ENCODE data around the gene VAMP1. TPM values are rescaled to one million over a fixed set of nuclear protein-coding genes. Genes with fewer than 3 reads are reported as not detected.
A peak's percentile ranks its signal among the peaks of the same experiment; 100 is the strongest.

The VAMP1 gene
- total and polyA plus RNA-seq, 10 of the 15 experiments (the other 5 are each of a cell fraction or from before 2014, with no cell fraction given) = 4.8 to 123 (median 27.5) TPM

DNA sequence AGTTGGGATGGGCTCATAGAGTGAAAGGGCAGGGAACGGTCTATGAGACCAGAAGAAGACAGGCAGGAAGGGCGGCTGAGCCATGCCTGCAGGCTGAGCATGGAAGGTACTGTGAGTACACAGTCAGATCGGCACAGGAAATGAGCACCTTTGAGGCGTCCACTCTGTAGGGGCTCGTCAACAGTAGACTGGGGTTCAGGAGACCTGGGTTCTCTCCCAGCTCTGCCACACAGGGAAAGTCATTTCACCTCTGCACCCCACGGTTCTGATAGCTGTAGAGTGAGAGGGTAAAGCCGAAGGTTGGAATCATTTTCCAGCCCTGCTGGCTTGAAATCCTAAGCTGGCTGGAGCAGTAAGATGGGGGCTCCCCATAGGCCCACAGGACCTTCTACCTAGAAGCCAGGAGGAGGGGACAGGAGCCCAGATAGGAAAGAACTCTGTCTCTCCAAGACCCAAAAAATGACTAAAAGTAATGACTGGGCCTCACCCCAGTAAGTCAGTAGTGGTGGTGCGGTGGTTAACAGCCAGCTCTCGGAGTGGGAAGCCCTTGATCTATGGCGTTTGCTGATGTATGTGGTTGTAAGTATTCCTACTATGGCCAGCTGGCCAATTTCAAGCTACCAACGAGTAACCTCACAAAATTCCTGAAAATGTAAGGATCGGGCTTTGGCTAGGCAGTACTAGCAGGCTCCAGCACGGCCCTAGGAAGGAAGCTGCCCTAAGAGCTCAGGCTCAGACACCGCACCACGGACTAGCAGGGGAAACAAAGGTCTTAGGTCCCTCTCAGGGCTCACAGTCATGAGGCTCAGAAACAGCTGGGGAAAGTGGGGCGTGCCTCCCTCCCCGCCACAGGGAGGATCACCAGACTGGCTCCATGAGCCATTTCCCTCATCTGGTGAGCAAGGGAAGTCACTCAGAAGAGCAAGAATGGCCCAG is 36.0 kb downstream of the VAMP1 start:
- ATAC-seq (peak; percentile 70), DNase-seq (ENCODE audit: low read depth, low spot score) (no peak), FAIRE-seq (no peak)
- H2AFZ ChIP-seq (ENCODE audit: control insufficient read depth, low read depth, low read length) = peak overlapping the region; percentile 83
- H4K20me1 ChIP-seq (ENCODE audit: control insufficient read depth, insufficient read depth) = no peaks in the 10 kb centered on the region
- RAD21 ChIA-PET (ENCODE audit: unreplicated experiment) = interaction anchor here (0.9 to 6.2 kb wide), 4 partner anchors 10 to 111 kb away, joined by 3 to 73 read pairs (median 34); partner anchors contain the start of genes CD27 and VAMP1
- H3K4me3 ChIP-seq = no peak overlapping the region
- SMC1A ChIA-PET (ENCODE audit: uncharacterized antibody, unreplicated experiment) = interaction anchor here (0.7 to 6.3 kb wide), 7 partner anchors 9 to 105 kb away, joined by 3 to 74 read pairs (median 4); partner anchors contain the start of gene CD27
- H3K9ac ChIP-seq (ENCODE audit: control insufficient read depth, insufficient read depth, low read length) = peak overlapping the region; percentile 57
- H3K4me2 ChIP-seq (ENCODE audit: control insufficient read depth, insufficient read depth) = peak overlapping the region; percentile 83
- no peaks in the 10 kb centered on the region for H3K79me2 ChIP-seq (ENCODE audit: control insufficient read depth, insufficient read depth, low read length)
- no peak for TF ChIP-seq SMAD1 (IDR thresholded peaks at IDR 0.05; ENCODE audit: low read depth, partially characterized antibody)
- TF ChIP-seq EED (IDR thresholded peaks at IDR 0.05; ENCODE audit: low read depth) = no peak
- no peak for TF ChIP-seq CREB1 (IDR thresholded peaks at IDR 0.05; ENCODE audit: low read depth)
- TF ChIP-seq PAX8 (IDR thresholded peaks at IDR 0.05) = no peak
- TF ChIP-seq, protein P1, sequence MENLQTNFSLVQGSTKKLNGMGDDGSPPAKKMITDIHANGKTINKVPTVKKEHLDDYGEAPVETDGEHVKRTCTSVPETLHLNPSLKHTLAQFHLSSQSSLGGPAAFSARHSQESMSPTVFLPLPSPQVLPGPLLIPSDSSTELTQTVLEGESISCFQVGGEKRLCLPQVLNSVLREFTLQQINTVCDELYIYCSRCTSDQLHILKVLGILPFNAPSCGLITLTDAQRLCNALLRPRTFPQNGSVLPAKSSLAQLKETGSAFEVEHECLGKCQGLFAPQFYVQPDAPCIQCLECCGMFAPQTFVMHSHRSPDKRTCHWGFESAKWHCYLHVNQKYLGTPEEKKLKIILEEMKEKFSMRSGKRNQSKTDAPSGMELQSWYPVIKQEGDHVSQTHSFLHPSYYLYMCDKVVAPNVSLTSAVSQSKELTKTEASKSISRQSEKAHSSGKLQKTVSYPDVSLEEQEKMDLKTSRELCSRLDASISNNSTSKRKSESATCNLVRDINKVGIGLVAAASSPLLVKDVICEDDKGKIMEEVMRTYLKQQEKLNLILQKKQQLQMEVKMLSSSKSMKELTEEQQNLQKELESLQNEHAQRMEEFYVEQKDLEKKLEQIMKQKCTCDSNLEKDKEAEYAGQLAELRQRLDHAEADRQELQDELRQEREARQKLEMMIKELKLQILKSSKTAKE (IDR thresholded peaks at IDR 0.05; ENCODE audit: low read depth, poor library complexity, severe bottlenecking) = no peak
- no peak for TF ChIP-seq CREM (IDR thresholded peaks at IDR 0.05; ENCODE audit: low read depth)
- peak; percentile 6; the same call in 1 of the 2 replicates for TF ChIP-seq JUNB (IDR thresholded peaks at IDR 0.05)
- TF ChIP-seq NRF1 (conservative IDR thresholded peaks at IDR 0.05; ENCODE audit: low read depth, low read length) = no peak
- TF ChIP-seq RCOR1 (conservative IDR thresholded peaks at IDR 0.05; ENCODE audit: low read depth, low read length) = no peak
- TF ChIP-seq RB1 (IDR thresholded peaks at IDR 0.05; ENCODE audit: borderline replicate concordance) = no peak
- TF ChIP-seq POLR2A (IDR thresholded peaks at IDR 0.05; ENCODE audit: low read depth, low read length) = peak; percentile 56
- TF ChIP-seq ZBTB11 (CRISPR knock-in tag; IDR thresholded peaks at IDR 0.05) = no peak
- 0 out of 2 replicates have a peak, but pooled peaks have one; percentile 12 for TF ChIP-seq IRF4 (IDR thresholded peaks at IDR 0.05; ENCODE audit: low read depth, low read length)
- H3K36me3 ChIP-seq (ENCODE audit: control insufficient read depth in 2 of 2, insufficient read depth in 2 of 2, low read length in 1 of 2) = no peaks in the 10 kb centered on the region
- POLR2A ChIA-PET = interaction anchor here (0.8 to 6.0 kb wide), 7 partner anchors 9 to 100 kb away, joined by 3 to 59 read pairs (median 5); partner anchors contain the start of genes CD27 and TAPBPL
- no peaks in the 10 kb centered on the region for H3K9me3 ChIP-seq (replicated peaks; ENCODE audit: control insufficient read depth, insufficient read depth, low read length)
- H3K27me3 ChIP-seq (replicated peaks in 1 of 2; ENCODE audit: control insufficient read depth in 2 of 2, insufficient read depth in 2 of 2, low read length in 1 of 2) = no peaks in the 10 kb centered on the region
- CTCF ChIA-PET = interaction anchor here (0.6 to 4.6 kb wide), 11 partner anchors 10 to 122 kb away, joined by 3 to 62 read pairs (median 3); partner anchors contain the start of genes CD27 and TAPBPL
- in situ Hi-C loops (cut with MboI) = no loop called here
- no TSS peak for BruUV-seq (replicated peaks)
- H3K4me1 ChIP-seq (ENCODE audit: control insufficient read depth, insufficient read depth, low read length) = peaks cover 53% of the 10 kb centered on the region
- WGBS (ENCODE audit: insufficient coverage, insufficient replicate concordance, low lambda C conversion rate, missing lambda C conversion rate) = 83% methylated on average over 14 of the region's 17 CpGs
- H3K27ac ChIP-seq (ENCODE audit: control insufficient read depth, insufficient read depth) = peak overlapping the region; percentile 85
- intact Hi-C loops (cut with micrococcal nuclease; ENCODE audit: unreplicated experiment) = no loop called here
